HepG2 (cell line): ENCODE results near the gene INPP1. TPM values are rescaled to one million over a fixed set of nuclear protein-coding genes. Genes with fewer than 3 reads are reported as not detected.

Experiments used
- ATAC-seq: fragments of 200-7000 bp; cut with Tn5 transposase; 3 replicates; pipeline ENCODE4 v1.9.1; 2020; ENCODE audit warnings: mild to moderate bottlenecking, moderate library complexity
- BruUV-seq: library from RNA; stranded (reverse); fragments of 400-500 nt; replicated peaks from 2 replicates; lab custom pipeline; 2021; lab: Mats Ljungman, UMichigan
- CTCF ChIA-PET: fragments of 300-600 bp; formaldehyde crosslinking; extraction: SDS; loops from one replicate; lab custom pipeline; 2021; ENCODE audit warnings: low total read pairs, inconsistent platforms, low intra/inter-chr PET ratio; lab: Yijun Ruan, JAX
- POLR2A ChIA-PET: fragments of 350-600 bp; sonication (Branson Sonifier 250); formaldehyde crosslinking; loops from one replicate; lab custom pipeline; 2020; ENCODE audit warnings: antibody characterized with exemption, inconsistent platforms; lab: Yijun Ruan, JAX
- DNase-seq: peaks from one replicate; pipeline ENCODE4 v3.0.0-alpha.2; 2015; ENCODE audit warnings: low spot score
- FAIRE-seq: peaks from 3 replicates; lab custom pipeline; 2011; peaks lifted over from hg19 to GRCh38; lab: Jason Lieb, UNC
- H2AFZ ChIP-seq: one replicate; pipeline ENCODE4 v1.6.1; 2011; ENCODE audit warnings: low read length, inconsistent platforms
- H3K27ac ChIP-seq: fragments of 300-600 bp; 3 replicates; pipeline ENCODE4 v1.8.0; 2011; ENCODE audit warnings: mixed run types, mild to moderate bottlenecking, mixed read lengths, low read length, inconsistent platforms; ENCODE audit not compliant: insufficient read depth; ENCODE audit errors: extremely low read length
- H3K27me3 ChIP-seq, 2 experiments: fragments of 200-600 bp in 1 of 2; 2 replicates in 1 of 2; 3 replicates in 1 of 2; pipeline versions ENCODE4 v1.6.0 to v1.8.0; 2011; ENCODE audit warnings: low read length in 2 of 2, mild to moderate bottlenecking in 2 of 2, moderate library complexity in 2 of 2, inconsistent platforms in 1 of 2; ENCODE audit not compliant: insufficient read depth in 2 of 2, control insufficient read depth in 1 of 2
- H3K36me3 ChIP-seq, 2 experiments: fragments of 200-600 bp in 1 of 2; replicated peaks in 1 of 2; 2 replicates in 1 of 2; 3 replicates in 1 of 2; pipeline versions ENCODE4 v1.5.1 to v1.8.0; 2011; ENCODE audit warnings: low read length in 2 of 2, inconsistent platforms in 1 of 2; ENCODE audit not compliant: insufficient read depth in 2 of 2, control insufficient read depth in 1 of 2
- H3K4me1 ChIP-seq: 2 replicates; pipeline ENCODE4 v1.5.1; 2012; ENCODE audit warnings: low read length, inconsistent platforms; ENCODE audit not compliant: insufficient read depth
- H3K4me2 ChIP-seq: 2 replicates; pipeline ENCODE4 v1.6.0; 2011; ENCODE audit warnings: low read depth, low read length, inconsistent platforms
- H3K4me3 ChIP-seq, 3 experiments: fragments of 200-600 bp in 1 of 3; sonication (generic), shearing (Covaris generic) in 1 of 3; replicated peaks in 1 of 3; 2 replicates each; pipeline ENCODE4 v1.5.1; 2011 to 2016; ENCODE audit warnings: low read length in 3 of 3, inconsistent platforms in 2 of 3, low read depth in 2 of 3, mild to moderate bottlenecking in 2 of 3, control low read depth in 1 of 3, mixed read lengths in 1 of 3; ENCODE audit not compliant: insufficient read depth in 1 of 3
- H3K79me2 ChIP-seq: one replicate; pipeline ENCODE4 v1.6.1; 2011; ENCODE audit warnings: low read length, inconsistent platforms; ENCODE audit not compliant: insufficient read depth
- H3K9ac ChIP-seq: 2 replicates; pipeline ENCODE4 v1.6.0; 2011; ENCODE audit warnings: mild to moderate bottlenecking, low read depth, low read length, inconsistent platforms; ENCODE audit not compliant: insufficient read depth
- H3K9me3 ChIP-seq: 2 replicates; pipeline ENCODE4 v1.5.1; 2012; ENCODE audit warnings: mild to moderate bottlenecking, low read length
- H4K20me1 ChIP-seq: 2 replicates; pipeline ENCODE4 v1.6.0; 2011; ENCODE audit warnings: inconsistent platforms, mild to moderate bottlenecking, low read length, moderate library complexity; ENCODE audit not compliant: insufficient read depth
- CEBPG ChIP-seq: IDR thresholded peaks from 2 replicates; pipeline ENCODE4 v1.6.1; 2016
- FOXC1 ChIP-seq: sonication (generic); formaldehyde crosslinking; IDR thresholded peaks from 2 replicates; pipeline ENCODE4 v1.8.0; 2022; ENCODE audit warnings: mild to moderate bottlenecking, missing genetic modification reagents, borderline replicate concordance
- HCFC1 ChIP-seq: fragments of 150-350 bp; IDR thresholded peaks from 2 replicates; pipeline ENCODE4 v1.6.1; 2014; ENCODE audit warnings: low read depth, low read length
- TCF12 ChIP-seq, 2 experiments: fragments of 450-650 bp in 1 of 2; sonication (generic) in 1 of 2; formaldehyde crosslinking in 1 of 2; IDR thresholded peaks; 2 replicates each; pipeline versions ENCODE4 v1.6.1 to v1.8.0; 2017 to 2022; ENCODE audit warnings: antibody characterized with exemption in 1 of 2, mild to moderate bottlenecking in 1 of 2, missing genetic modification reagents in 1 of 2, moderate library complexity in 1 of 2
- THYN1 ChIP-seq: sonication (generic); formaldehyde crosslinking; IDR thresholded peaks from 2 replicates; pipeline ENCODE4 v1.8.1; 2023; ENCODE audit warnings: low read depth, mild to moderate bottlenecking, moderate library complexity, missing genetic modification reagents, borderline replicate concordance
- TRIM24 ChIP-seq: sonication (generic); formaldehyde crosslinking; IDR thresholded peaks from 2 replicates; pipeline ENCODE4 v1.8.0; 2022; ENCODE audit warnings: mild to moderate bottlenecking, missing genetic modification reagents
- ZBTB8A ChIP-seq: sonication (generic); formaldehyde crosslinking; IDR thresholded peaks from 2 replicates; pipeline ENCODE4 v1.4.0; 2020; ENCODE audit warnings: mild to moderate bottlenecking, low read depth, missing genetic modification reagents, borderline replicate concordance
- ZNF235 ChIP-seq: sonication (generic); formaldehyde crosslinking; IDR thresholded peaks from 2 replicates; pipeline ENCODE4 v1.8.1; 2023; ENCODE audit warnings: mild to moderate bottlenecking, missing genetic modification reagents, borderline replicate concordance
- ZNF251 ChIP-seq: sonication (generic); formaldehyde crosslinking; IDR thresholded peaks from 2 replicates; pipeline ENCODE4 v1.9.0; 2021; ENCODE audit warnings: mild to moderate bottlenecking, missing genetic modification reagents
- ZNF256 ChIP-seq: sonication (generic); formaldehyde crosslinking; conservative IDR thresholded peaks from 2 replicates; pipeline ENCODE4 v1.4.0; 2020; ENCODE audit warnings: missing genetic modification reagents
- ZNF343 ChIP-seq: sonication (generic); formaldehyde crosslinking; IDR thresholded peaks from 2 replicates; pipeline ENCODE4 v1.4.0; 2020; ENCODE audit warnings: mild to moderate bottlenecking, missing genetic modification reagents
- ZNF672 ChIP-seq: sonication (generic); formaldehyde crosslinking; IDR thresholded peaks from 2 replicates; pipeline ENCODE4 v1.8.1; 2022; ENCODE audit warnings: missing genetic modification reagents
- ZSCAN20 ChIP-seq: sonication (generic); formaldehyde crosslinking; IDR thresholded peaks from 2 replicates; pipeline ENCODE4 v1.4.0; 2020; ENCODE audit warnings: missing genetic modification reagents, mild to moderate bottlenecking, borderline replicate concordance
- WGBS: methylation state at CpG from one replicate; pipeline ENCODE4 v1.1.6; 2017; ENCODE audit warnings: low lambda C conversion rate; 5-methylcytosine and 5-hydroxymethylcytosine counted together
- in situ Hi-C: cut with HindIII; loops from 2 replicates; pipeline ENCODE4 v1.10.0; 2017; ENCODE audit warnings: low pct_unique_long_range_greater_than_20kb; ENCODE audit not compliant: extremely low pct_ligation_motif_present
- intact Hi-C: fragments of 100-400 bp; cut with micrococcal nuclease; formaldehyde crosslinking; loops from one replicate; pipeline ENCODE4 v1.10.0; 2022; ENCODE audit not compliant: unreplicated experiment
- polyA plus RNA-seq, 8 experiments: library from polyadenylated mRNA; depleted of rRNA in 3 of 8; stranded (reverse) in 7 of 8; unstranded in 1 of 8; fragments of >200 nt; fragmentation: Illumina TruSeq in 4 of 8; extraction: Trizol in 4 of 8; gene quantifications; 2 replicates each; pipeline versions ENCODE4 v1.2.1 to v1.2.3, GENCODE V29; 2011 to 2016; ENCODE audit warnings: low read depth in 4 of 8, missing spikeins in 1 of 8, mixed read lengths in 1 of 8; ENCODE audit not compliant: insufficient read depth in 1 of 8
- total RNA-seq, 5 experiments: library from RNA; depleted of rRNA; stranded (reverse); fragments of >200 nt; fragmentation: Illumina TruSeq; extraction: Trizol; gene quantifications; 2 replicates each; pipeline ENCODE4 v1.2.3, GENCODE V29; 2016; ENCODE audit warnings: low read depth in 1 of 5
- TF ChIP-seq, protein P1 (sequence below): sonication (generic); formaldehyde crosslinking; IDR thresholded peaks from 2 replicates; pipeline ENCODE4 v1.5.0; 2020; ENCODE audit warnings: mild to moderate bottlenecking, missing genetic modification reagents
- TF ChIP-seq, protein P2 (sequence below): sonication (generic); formaldehyde crosslinking; IDR thresholded peaks from 2 replicates; pipeline ENCODE4 v1.4.0; 2020; ENCODE audit warnings: missing genetic modification reagents, mild to moderate bottlenecking, borderline replicate concordance
- TF ChIP-seq, protein P3 (sequence below): sonication (generic); formaldehyde crosslinking; IDR thresholded peaks from 2 replicates; pipeline ENCODE4 v1.9.0; 2021; ENCODE audit warnings: missing genetic modification reagents, mild to moderate bottlenecking, borderline replicate concordance

Gene INPP1
- total and polyA plus RNA-seq, 2 of the 13 experiments (the other 11 are each of a cell fraction or from before 2014, with no cell fraction given) = 10.0 to 13.3 TPM

GRCh38 chr2:190308031-190308430 is 35.4 kb upstream of the INPP1 start:
- H3K9ac ChIP-seq = no peak overlapping the region
- FAIRE-seq (no peak), DNase-seq (no peak), ATAC-seq (no peak)
- no peak overlapping the region for H3K4me3 ChIP-seq
- no peaks in the 10 kb centered on the region for H3K27me3 ChIP-seq
- H3K36me3 ChIP-seq = peaks cover 8 to 43% of the 10 kb centered on the region in 2 experiments
- intact Hi-C loops (no loop called here), in situ Hi-C loops (no loop called here)
- no peaks in the 10 kb centered on the region for H3K9me3 ChIP-seq
- H3K27ac ChIP-seq = no peak overlapping the region
- no peak overlapping the region for H2AFZ ChIP-seq
- CTCF ChIA-PET = no interaction called here
- no peak overlapping the region for H3K4me2 ChIP-seq
- no peaks in the 10 kb centered on the region for H4K20me1 ChIP-seq
- peaks cover 6% of the 10 kb centered on the region for H3K79me2 ChIP-seq
- no TSS peak for BruUV-seq
- POLR2A ChIA-PET = interaction anchor here (2.0 kb wide), 1 partner anchor 11 kb away, joined by 8 read pairs; the partner anchor contains the start of gene HIBCH
- TF ChIP-seq ZBTB8A (CRISPR knock-in tag) (no peak), ZSCAN20 (no peak), HCFC1 (no peak), ZNF672 (CRISPR knock-in tag) (no peak), FOXC1 (CRISPR knock-in tag) (no peak), THYN1 (CRISPR knock-in tag) (no peak), ZNF343 (no peak), TCF12 (IDR thresholded peaks at IDR 0.05) (no peak), TCF12 (CRISPR knock-in tag; IDR thresholded peaks at IDR 0.05) (no peak), CEBPG (no peak), ZNF235 (CRISPR knock-in tag) (no peak), ZNF256 (CRISPR knock-in tag) (no peak), ZNF251 (no peak), TRIM24 (no peak)
- TF ChIP-seq, protein P1, sequence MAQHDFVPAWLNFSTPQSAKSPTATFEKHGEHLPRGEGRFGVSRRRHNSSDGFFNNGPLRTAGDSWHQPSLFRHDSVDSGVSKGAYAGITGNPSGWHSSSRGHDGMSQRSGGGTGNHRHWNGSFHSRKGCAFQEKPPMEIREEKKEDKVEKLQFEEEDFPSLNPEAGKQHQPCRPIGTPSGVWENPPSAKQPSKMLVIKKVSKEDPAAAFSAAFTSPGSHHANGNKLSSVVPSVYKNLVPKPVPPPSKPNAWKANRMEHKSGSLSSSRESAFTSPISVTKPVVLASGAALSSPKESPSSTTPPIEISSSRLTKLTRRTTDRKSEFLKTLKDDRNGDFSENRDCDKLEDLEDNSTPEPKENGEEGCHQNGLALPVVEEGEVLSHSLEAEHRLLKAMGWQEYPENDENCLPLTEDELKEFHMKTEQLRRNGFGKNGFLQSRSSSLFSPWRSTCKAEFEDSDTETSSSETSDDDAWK (CRISPR knock-in tag) = no peak
- TF ChIP-seq, protein P2, sequence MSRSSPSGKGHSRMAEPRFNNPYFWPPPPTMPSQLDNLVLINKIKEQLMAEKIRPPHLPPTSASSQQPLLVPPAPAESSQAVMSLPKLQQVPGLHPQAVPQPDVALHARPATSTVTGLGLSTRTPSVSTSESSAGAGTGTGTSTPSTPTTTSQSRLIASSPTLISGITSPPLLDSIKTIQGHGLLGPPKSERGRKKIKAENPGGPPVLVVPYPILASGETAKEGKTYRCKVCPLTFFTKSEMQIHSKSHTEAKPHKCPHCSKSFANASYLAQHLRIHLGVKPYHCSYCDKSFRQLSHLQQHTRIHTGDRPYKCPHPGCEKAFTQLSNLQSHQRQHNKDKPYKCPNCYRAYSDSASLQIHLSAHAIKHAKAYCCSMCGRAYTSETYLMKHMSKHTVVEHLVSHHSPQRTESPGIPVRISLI (CRISPR knock-in tag) = no peak
- TF ChIP-seq, protein P3, sequence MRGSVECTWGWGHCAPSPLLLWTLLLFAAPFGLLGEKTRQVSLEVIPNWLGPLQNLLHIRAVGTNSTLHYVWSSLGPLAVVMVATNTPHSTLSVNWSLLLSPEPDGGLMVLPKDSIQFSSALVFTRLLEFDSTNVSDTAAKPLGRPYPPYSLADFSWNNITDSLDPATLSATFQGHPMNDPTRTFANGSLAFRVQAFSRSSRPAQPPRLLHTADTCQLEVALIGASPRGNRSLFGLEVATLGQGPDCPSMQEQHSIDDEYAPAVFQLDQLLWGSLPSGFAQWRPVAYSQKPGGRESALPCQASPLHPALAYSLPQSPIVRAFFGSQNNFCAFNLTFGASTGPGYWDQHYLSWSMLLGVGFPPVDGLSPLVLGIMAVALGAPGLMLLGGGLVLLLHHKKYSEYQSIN = no peak
- 94% methylated on average over 1 of the region's 1 CpG for WGBS
- 0 out of 2 replicates have a peak, but pooled peaks cover under 1% of the 10 kb centered on the region for H3K4me1 ChIP-seq
